GM19240 (cell line): Measurements from ENCODE around the gene VASH2.
"Not testable (repeated sequence)": the region's sequence is repeated elsewhere in the genome, so short reads cannot be mapped to it uniquely, and the experiment has no call there.

Source experiments
- DNase-seq: peaks from one replicate; pipeline ENCODE4 v3.0.0; 2011; ENCODE audit warnings: low spot score; ENCODE audit not compliant: insufficient read length

VASH2 gene

DNA sequence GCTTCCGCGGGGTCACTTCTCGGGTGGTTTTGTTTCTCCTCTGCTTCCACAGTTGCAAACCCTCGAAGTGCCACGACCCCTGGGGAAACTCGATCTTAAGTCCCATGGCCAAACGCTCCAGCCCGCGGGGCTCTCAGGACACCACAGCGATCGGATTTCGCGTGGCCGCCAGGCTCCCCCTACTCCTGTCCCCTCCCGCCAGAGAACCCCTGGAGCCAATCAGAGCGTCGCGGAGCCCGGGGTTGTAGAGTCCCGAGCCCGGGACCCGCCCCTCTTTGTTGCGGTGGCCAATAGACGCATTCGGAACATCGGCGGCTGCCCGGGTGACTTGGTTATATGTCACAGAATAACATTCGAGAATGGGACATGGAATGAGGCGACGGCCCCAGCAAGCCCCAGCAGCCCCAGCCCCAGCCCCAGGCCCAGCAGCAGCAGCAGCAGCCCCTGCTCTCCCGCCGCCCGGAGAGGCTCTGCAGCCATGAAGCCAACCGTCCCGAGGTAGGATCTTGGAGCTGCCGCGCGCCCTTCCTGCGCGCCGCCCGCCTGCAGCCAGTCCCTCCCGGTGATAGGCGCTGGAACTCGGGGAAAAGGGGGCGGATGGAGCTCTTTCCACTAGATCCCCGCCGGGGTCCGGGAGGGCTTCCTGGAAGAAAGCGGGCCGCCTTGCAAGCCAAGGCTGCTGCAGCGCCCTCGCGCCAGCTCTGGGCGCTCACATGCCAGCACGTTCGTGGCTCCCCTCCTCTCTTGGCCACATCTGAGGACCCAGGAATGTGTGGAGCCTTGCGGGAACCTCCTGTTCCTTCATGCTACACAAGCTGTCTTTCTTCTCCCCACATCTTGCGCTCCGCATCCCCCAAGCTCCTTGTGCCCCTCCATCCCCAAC lies at the start of gene VASH2:
Gene VASH2, plus strand, starts transcription at position 299 of the 883 bp plus-strand sequence. CDS start 1,002 bp downstream, outside the sequence.
- DNase-seq, result peak; percentile 85

DNA sequence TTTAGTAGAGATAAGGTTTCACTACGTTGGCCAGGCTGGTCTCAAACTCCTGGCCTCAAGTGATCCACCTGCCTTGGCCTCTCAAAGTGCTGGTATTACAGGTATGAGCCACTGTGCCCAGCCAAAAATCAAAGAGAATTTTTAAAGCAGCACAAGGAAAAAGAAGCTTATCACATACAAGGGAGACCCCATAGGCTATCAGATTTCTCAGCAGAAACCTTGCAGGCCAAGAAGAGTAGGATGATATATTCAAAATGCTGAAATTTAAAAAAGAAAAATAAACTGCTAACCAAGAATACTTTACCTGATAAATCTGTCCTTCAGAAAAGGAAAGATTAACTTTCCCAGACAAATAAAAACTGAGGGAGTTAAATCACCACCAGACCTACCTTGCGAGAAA lies 49.1 kb upstream of the VASH2 start:
- DNase-seq, result no peak

DNA sequence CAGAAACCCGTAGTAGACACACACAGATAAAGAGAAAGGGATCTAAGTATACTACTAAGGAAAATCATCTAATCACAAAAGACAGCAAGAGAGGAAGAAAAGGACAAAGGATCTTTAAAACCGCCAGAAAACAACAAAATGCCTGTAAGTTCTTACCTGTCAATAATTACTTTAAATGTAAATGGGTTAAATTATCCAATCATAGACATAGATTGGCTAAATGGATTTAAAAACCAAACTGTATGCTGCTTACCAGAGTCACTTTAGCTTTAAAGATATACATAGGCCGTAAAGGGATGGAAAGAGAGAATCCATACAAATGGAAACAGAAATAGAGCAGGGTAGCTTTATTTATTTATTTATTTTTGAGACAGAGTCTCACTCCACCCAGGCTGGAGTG lies 48.3 kb upstream of the VASH2 start:
- no peak for DNase-seq

DNA sequence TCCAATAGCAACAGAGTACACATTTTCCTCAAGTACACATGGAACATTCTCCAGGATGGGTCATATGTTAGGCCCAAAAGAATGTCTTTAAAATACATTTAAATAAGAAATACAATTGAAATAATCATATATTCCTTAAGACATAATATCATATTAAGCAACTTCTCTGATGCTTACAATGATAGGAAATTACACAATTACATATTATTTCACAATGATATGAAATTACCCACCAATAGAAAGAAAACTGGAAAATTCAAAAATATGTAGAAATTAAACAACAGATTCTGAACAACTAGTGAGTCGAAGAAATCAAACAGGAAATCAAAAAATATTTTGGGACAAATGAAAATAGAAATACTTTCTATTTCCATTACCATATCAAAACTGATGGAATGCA lies 46.7 kb upstream of the VASH2 start:
- no peak for DNase-seq

DNA sequence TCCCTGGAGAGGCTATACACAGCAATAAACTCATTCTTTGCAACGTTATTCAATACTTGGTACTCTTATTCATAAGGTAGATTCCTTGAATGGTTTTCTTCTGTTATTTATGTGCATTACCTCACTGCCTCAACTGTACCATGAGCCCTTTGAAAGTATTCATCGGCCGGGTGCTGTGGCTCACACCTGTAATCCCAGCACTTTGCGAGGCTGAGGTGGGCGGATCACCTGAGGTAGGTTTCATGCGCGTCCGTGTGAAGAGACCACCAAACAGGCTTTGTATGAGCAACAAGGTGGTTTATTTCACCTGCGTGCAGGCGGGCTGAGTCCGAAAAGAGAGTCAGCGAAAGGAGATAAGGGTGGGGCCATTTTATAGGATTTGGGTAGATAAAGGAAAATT lies 42.3 kb upstream of the VASH2 start:
- not testable (repeated sequence) for DNase-seq

DNA sequence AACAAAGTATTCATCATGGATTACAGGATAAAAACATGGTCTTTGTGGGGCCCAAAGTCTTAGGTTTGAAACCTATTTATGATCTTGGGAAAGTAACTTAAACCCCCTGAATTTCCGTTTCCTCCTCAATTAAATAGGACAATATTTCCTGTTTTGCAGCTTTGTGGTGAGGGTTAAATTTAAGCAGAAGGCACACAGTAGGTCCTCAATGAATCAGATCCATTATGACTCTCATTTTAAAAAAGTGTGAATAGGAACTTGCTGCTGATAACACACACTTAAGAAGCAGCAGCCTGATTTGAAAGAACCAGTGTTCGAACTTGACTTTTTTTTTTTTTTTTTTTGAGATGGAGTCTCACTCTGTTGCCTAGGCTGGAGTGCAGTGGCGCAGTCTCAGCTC lies 41.4 kb upstream of the VASH2 start:
- DNase-seq, result no peak

DNA sequence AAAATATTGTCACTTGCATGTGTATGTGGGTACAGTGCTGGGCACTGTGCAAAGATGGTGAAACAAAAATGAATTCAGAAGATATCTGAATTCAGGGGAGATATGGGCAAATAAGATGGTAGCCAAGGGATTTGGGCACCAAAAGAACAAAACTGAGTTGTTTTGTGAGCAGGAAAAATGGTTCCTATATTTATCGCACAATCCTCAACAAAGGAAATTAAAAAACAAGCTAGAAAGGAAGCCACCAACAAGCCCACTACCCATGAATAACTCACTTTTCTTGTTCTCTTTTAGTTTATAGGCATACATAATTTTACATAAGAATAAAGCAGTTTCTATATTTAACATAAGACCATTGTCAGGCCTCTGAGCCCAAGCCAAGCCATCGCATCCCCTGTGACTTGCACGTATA lies 40.7 kb upstream of the VASH2 start:
- DNase-seq, result no peak

DNA sequence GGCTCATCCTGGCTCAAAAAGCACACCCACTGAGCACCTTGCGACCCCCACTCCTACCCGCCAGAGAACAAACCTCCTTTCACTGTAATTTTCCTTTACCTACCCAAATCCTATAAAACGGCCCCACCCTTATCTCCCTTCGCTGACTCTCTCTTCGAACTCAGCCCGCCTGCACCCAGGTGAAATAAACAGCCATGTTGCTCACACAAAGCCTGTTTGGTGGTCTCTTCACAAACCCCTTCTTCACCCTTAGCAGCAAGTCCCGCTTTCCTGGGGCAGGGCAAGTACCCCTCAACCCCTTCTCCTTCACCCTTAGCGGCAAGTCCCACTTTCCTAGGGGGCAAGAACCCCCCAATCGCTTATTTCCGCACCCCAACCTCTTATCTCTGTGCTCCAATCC lies 40.1 kb upstream of the VASH2 start:
- not testable (repeated sequence) for DNase-seq

DNA sequence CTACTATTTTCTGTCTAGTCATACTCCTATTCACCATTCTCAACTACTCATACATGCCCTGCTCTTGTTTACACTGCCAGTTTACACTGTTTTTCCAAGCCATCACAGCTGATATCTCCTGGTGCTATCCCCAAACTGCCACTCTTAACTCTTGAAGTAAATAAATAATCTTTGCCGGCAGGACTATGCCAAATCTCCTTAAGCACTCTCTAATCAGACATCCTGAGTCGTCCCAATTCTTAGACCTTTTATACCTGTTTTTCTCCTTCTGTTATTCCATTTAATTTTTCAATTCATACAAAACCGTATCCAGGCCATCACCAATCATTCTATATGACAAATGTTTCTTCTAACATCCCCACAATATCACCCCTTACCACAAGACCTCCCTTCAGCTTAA lies 36.7 kb upstream of the VASH2 start:
- DNase-seq, result not testable (repeated sequence)

DNA sequence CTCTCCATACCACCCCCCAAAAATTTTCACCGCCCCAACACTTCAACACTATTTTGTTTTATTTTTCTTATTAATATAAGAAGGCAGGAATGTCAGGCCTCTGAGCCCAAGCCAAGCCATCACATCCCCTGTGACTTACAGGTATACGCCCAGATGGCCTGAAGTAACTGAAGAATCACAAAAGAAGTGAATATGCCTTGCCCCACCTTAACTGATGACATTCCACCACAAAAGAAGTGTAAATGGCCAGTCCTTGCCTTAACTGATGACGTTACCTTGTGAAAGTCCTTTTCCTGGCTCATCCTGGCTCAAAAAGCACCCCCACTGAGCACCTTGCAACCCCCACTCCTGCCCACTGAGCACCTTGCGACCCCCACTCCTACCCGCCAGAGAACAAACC lies 36.2 kb upstream of the VASH2 start:
- not testable (repeated sequence) for DNase-seq

DNA sequence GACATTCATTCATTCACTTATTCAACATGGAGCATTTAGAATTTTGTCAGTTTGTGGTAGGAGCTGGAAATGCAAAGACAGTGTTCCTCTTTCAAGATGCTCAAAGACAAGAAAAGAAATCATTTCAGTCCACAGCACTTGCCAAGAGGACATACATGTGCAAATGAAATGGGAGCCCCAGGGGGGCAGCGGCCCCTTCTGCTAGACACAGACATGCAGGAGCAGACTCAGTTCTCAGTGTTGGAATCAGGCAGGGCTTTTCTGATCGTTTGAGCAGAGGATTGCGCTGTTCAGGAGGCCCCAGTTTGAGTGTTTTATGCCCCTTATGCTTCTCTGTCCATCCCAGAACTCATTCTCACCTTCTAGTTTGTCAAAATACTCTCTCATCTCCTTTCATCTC lies 35.6 kb upstream of the VASH2 start:
- no peak for DNase-seq

DNA sequence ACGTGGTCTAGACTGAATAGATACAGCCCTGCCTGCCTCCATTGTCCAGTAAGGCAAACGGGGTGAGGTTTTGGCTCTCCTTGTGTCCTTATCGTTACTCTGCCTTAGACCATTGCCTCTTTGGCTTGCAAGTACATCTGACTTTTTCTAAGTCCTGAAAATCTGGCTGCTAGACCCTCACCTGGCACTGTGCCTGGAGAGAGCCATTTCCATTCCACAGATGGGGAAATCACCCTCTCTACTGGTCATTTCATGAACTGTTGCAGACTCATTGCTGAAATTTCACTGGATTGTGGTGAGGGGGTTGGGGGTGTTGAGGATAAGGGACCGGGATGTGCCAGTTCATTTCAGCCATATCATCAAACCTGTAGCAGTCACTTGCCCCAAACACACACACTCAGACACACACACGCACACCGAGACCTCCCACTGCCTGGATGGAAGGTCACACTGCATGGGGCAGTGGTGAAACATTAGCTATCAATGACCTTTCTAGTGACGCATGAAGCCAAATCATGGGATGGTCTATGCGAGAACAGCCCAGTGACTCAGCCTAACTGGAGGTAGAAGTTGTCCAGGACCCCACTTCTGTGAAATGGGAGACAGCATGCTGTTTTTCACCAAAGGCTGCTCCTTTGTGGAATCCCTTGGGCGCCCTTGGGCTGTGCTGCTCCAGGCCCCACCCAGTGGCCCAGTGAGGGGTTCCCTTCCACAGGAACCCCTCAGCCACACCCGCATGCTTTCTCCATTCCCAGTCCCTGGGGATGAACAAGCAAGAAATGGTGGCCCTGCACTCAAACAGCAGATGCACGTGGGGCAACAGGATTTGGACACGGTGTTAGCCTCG lies 34.9 kb upstream of the VASH2 start:
- DNase-seq, result no peak

DNA sequence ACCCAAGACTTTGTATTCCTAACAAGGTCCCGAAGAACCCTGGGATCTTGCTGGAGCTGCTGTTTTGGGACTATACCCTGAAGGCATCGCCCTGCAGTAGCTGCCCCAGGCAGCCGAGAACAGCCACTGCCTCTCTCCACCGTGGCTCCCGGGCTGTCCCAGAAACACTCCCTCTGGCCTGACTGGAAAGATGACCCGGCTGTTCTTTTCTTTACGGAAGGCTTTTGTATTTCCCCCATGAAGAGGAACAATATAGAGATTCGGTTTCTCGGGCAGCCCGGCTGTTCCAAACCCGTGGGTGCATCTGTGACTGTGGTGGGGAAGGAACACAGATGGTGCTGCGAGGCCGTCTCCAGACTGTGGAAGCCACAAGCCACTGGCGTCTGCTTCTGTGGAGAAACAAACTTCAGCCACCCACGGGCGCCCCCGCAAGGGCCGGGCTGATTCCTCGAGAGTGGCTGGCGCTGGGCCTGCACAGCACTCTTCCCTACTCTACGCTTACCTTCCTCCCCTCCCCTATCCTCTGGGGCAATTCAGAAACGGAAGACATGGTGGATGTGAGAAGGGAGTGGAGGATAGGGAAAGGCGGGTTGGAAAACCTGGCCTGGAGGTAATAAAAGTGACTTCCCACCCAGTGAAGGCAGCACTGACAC lies 33.7 kb upstream of the VASH2 start:
- no peak for DNase-seq

DNA sequence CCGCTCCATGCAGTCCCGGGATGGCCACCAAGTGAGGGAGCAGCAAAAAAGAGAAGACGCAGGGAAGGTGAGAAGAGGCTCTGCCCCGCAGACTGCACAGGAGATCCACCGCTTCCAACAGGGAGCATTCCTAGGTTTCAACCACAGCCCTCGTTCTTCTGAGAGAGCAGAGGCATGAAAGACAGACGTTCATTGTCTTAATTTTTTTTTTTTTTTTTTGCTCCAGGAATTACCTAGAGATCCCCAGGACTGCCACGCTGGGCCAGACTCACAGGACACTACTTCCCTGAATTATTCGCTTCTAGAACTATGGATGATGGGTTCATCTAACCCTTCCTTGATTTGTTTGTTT lies 33.2 kb upstream of the VASH2 start:
- DNase-seq, result no peak

DNA sequence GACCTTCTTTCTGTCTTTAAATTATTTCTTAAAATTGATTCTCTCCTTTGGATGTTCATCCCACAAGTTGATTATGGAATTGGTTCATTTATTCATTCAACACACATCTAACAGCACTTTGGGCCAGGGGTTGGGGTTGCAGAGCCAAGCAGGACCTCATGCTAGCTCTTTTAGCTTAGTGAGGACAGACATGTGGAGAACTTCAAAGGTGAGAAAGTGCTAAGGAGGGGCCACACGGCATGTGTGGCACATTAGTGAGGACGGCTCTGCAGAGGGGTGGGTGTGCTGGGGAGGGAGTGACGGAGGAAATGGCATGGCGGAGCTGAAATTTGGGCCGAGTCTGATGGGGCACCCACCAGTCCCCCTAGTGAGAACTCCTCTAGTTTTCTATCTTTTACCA lies 32.5 kb upstream of the VASH2 start:
- DNase-seq, result no peak

DNA sequence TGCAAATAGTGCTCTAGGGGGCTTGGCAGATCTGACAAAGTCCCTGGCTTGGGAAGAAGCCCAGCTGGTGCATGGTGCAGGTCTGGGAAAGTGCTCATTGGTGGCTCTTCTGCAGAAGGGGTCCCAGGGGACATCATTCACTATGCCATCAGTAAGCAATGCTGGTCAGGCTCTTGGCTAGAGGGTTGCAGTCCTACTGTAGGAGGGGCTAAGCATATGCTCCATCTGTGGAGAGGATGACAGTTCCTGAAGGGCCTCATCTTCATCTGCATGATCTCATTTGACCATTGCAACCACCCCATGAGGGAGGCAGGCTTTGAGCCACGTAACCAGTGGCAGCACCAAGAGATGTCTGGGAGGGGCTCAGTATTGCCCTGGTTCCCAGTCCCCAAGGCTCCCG lies 31.5 kb upstream of the VASH2 start:
- DNase-seq, result no peak

DNA sequence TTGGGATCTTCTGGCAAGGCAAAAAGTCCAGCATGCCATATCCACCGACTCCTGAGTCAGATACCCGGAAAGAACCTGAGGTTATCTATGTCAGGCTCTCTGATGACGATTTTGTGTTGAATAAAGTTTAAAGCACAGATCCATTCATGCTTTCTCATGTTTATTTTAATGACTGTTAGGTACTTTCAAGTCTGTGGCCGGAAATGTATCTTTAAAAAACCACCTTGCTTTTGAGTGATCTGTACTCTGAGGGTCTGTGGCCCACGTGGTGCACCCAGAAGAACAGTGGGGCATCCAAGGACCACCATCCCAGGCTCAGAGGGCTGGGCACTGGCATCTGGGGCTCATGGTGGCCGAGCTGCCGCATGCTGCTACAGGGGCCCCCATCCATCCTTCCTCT lies 30.1 kb upstream of the VASH2 start:
- DNase-seq, result no peak

DNA sequence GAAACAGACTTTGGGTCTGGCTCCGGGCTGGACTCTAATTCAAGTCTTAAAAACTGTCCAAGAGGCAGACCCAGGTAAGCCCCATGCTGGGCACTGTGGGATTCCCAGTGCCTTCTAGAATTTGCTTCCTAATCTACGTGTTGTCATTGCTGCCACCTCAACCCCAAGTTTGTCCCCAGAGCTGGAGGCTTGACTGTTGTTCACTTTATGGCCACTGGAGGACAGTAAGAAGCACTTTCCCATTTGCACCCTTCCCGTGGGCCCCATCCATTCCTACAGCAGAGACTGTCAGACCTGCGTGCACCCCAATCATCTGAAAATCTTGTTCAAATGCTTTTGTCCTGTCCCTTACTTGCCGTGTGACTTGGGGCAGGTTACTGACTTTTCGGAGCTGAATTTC lies 29.4 kb upstream of the VASH2 start:
- DNase-seq, result no peak

DNA sequence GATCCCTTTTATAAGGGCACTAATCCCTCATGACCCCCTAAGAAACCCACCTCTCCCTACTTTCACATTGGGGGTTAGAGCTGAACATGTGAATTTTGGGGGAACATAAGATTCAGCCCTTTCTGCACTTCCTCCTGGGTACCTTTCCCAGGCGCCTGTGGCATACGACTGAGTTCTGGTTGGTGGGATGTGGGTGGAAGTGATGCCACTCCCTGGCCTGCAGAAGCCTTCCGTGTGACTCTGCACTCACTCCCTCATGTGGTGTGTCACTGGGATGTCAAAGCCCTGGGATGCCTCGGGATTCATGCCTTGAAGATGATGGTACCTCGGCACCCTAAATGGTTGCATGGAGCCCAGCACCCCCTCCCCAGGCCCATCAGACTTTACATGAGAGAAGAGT lies 28.3 kb upstream of the VASH2 start:
- DNase-seq, result no peak

DNA sequence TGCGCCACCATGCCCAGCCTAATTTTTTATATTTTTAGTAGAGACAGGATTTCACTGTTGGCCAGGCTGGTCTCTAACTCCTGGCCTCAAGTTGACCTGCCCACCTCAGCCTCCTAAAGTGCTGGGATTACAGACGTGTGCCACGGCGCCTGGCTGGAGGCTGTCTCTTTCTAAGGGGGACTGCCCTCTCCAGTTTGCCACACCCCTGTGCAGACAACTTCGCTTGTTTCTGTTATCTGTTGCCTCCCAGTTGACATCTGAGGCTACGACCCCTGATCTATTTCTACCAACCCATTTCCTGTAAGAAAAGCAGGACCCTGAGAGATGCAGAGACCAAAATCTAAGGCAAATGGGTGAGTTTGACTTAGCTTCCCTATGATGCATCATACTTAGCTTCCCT lies 24.0 kb upstream of the VASH2 start:
- DNase-seq, result no peak

DNA sequence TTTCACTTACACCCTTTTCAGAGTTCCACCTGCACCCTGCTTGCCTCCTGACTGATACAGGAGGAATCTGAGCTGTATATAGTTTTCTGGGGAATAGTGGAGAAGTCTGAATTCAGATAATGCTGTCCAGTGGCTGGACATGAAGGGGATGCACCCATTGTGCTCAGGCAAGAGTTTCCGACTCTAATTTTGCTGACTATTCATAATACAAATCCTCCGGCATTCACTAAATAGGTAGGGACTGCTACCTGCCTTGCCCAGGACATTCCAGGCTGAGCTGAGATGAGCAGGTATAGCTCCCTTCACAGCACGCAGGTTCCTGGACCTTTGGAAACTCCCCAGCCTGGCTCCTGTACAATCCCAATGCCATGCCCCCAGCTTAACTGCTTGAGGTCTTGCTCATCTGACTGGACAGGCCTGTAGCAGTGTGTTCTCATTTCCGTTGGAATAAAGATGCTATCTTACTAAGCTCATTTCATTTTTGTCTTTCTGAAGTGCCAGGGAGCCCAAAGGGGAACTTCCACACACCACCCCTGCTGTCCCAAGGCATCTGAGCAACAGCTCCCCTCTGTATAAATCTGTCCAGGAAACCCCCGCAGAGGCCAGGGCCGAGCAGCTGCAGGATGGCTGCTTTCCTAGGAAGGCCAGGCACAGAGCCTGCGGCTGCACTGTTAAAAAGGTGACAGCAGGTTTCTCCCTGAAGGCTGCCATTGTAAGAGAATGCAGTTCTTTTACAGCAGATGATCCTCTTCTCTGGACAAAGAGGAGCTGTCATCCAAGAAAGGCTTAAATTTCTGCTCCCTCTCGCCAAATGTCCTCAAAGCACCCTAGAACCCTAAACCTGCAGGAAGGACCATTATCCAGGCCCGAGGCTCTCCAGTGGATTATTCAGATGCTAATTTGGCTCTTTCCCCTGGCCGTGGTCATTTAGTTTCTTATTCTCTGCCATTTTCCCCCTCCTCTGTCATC lies 21.7 kb upstream of the VASH2 start:
- DNase-seq, result no peak
